ENCODE data around the gene TAPBPL.

The TAPBPL gene

DNA sequence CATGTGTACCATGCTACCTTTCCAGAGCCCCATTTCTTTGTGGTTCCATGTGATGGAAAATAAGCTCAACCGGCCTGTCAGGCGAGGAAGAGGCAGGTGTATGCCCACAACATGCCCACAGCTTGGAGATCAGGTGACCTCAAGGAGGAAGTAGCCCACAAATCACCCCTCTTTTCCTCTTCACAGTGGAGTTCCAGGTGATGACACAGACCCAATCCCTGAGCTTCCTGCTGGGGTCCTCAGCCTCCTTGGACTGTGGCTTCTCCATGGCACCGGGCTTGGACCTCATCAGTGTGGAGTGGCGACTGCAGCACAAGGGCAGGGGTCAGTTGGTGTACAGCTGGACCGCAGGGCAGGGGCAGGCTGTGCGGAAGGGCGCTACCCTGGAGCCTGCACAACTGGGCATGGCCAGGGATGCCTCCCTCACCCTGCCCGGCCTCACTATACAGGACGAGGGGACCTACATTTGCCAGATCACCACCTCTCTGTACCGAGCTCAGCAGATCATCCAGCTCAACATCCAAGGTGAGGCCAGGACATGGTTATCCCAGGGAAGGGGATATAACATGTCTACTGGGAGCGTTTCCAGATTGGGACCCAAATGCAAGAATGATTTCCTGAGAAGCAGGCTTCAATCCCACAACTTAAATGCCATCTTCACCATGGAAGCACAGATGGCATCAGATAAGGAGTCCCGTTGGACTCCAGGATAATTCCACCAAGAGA lies 5.5 kb downstream of the TAPBPL start:
- Histone ChIP-seq H3K9ac (ENCODE audit: low read length) (no peak overlapping the region), H3K4me3 (ENCODE audit: low read length) (no peak overlapping the region), H3K27me3 (replicated peaks; ENCODE audit: control insufficient read depth, insufficient read depth, low read length) (no peaks in the 10 kb centered on the region), H3K9me3 (ENCODE audit: control insufficient read depth, low read length) (no peaks in the 10 kb centered on the region), H3K36me3 (ENCODE audit: control insufficient read depth, insufficient read depth, low read length, severe bottlenecking) (peaks cover 56% of the 10 kb centered on the region), H3K4me1 (ENCODE audit: control insufficient read depth, insufficient read depth, low read length) (peaks cover 9% of the 10 kb centered on the region)
- DNase-seq (ENCODE audit: low read depth), result no peak

- peaks cover 67% of the 10 kb centered on the region for H3K36me3 ChIP-seq (ENCODE audit: control insufficient read depth, insufficient read depth, low read length, severe bottlenecking)
- H3K27me3 ChIP-seq (replicated peaks; ENCODE audit: control insufficient read depth, insufficient read depth, low read length), result no peaks in the 10 kb centered on the region
- no peaks in the 10 kb centered on the region for H3K4me1 ChIP-seq (ENCODE audit: control insufficient read depth, insufficient read depth, low read length)
- no peaks in the 10 kb centered on the region for H3K9me3 ChIP-seq (ENCODE audit: control insufficient read depth, low read length)
- no peak overlapping the region for H3K4me3 ChIP-seq (ENCODE audit: low read length)
- H3K9ac ChIP-seq (ENCODE audit: low read length), result no peak overlapping the region
- DNase-seq (ENCODE audit: low read depth), result no peak
Measured at GRCh38 chr12:6458281-6459003, 6.6 kb downstream of the TAPBPL start.

DNA sequence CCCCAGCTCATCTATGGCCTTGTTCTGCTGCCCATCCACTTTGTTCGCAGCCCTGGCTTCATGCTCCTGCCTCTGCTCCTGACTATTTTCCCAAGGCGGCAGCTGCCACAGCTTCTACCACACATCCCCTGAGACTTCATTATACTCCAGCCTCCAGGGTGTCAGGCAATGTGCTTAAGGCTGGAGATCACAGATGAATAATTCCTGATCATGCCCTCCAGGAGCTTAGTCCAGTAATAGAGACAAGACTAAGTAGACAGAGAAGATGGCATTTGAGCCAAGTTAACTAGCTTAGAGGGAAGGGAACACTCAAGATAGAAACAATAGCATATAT lies 7.1 kb downstream of the TAPBPL start:
- H3K4me3 ChIP-seq (ENCODE audit: low read length), result no peak overlapping the region
- H3K9me3 ChIP-seq (ENCODE audit: control insufficient read depth, low read length), result no peaks in the 10 kb centered on the region
- no peaks in the 10 kb centered on the region for H3K27me3 ChIP-seq (replicated peaks; ENCODE audit: control insufficient read depth, insufficient read depth, low read length)
- no peak for DNase-seq (ENCODE audit: low read depth)
- peaks cover 72% of the 10 kb centered on the region for H3K36me3 ChIP-seq (ENCODE audit: control insufficient read depth, insufficient read depth, low read length, severe bottlenecking)
- no peak overlapping the region for H3K9ac ChIP-seq (ENCODE audit: low read length)
- no peaks in the 10 kb centered on the region for H3K4me1 ChIP-seq (ENCODE audit: control insufficient read depth, insufficient read depth, low read length)

- H3K9me3 ChIP-seq (ENCODE audit: control insufficient read depth, low read length), result no peaks in the 10 kb centered on the region
- no peak for DNase-seq (ENCODE audit: low read depth)
- H3K4me3 ChIP-seq (ENCODE audit: low read length), result no peak overlapping the region
- no peaks in the 10 kb centered on the region for H3K4me1 ChIP-seq (ENCODE audit: control insufficient read depth, insufficient read depth, low read length)
- H3K36me3 ChIP-seq (ENCODE audit: control insufficient read depth, insufficient read depth, low read length, severe bottlenecking), result peaks cover 82% of the 10 kb centered on the region
- no peak overlapping the region for H3K9ac ChIP-seq (ENCODE audit: low read length)
- H3K27me3 ChIP-seq (replicated peaks; ENCODE audit: control insufficient read depth, insufficient read depth, low read length), result no peaks in the 10 kb centered on the region
Measured at GRCh38 chr12:6460751-6461371, 9.0 kb downstream of the TAPBPL start.

GRCh38 chr12:6461401-6462233 lies 9.8 kb downstream of the TAPBPL start:
- DNase-seq (ENCODE audit: low read depth), result no peak
- Histone ChIP-seq H3K4me3 (ENCODE audit: low read length) (no peak overlapping the region), H3K9me3 (ENCODE audit: control insufficient read depth, low read length) (no peaks in the 10 kb centered on the region), H3K27me3 (replicated peaks; ENCODE audit: control insufficient read depth, insufficient read depth, low read length) (no peaks in the 10 kb centered on the region), H3K36me3 (ENCODE audit: control insufficient read depth, insufficient read depth, low read length, severe bottlenecking) (peaks cover 88% of the 10 kb centered on the region), H3K4me1 (ENCODE audit: control insufficient read depth, insufficient read depth, low read length) (no peaks in the 10 kb centered on the region), H3K9ac (ENCODE audit: low read length) (no peak overlapping the region)

GRCh38 chr12:6462234-6462995 lies 10.6 kb downstream of the TAPBPL start:
- H3K27me3 ChIP-seq (replicated peaks; ENCODE audit: control insufficient read depth, insufficient read depth, low read length), result no peaks in the 10 kb centered on the region
- H3K4me3 ChIP-seq (ENCODE audit: low read length), result no peak overlapping the region
- H3K9ac ChIP-seq (ENCODE audit: low read length), result no peak overlapping the region
- H3K36me3 ChIP-seq (ENCODE audit: control insufficient read depth, insufficient read depth, low read length, severe bottlenecking), result peaks cover 83% of the 10 kb centered on the region
- DNase-seq (ENCODE audit: low read depth), result no peak
- H3K4me1 ChIP-seq (ENCODE audit: control insufficient read depth, insufficient read depth, low read length), result no peaks in the 10 kb centered on the region
- no peaks in the 10 kb centered on the region for H3K9me3 ChIP-seq (ENCODE audit: control insufficient read depth, low read length)

DNA sequence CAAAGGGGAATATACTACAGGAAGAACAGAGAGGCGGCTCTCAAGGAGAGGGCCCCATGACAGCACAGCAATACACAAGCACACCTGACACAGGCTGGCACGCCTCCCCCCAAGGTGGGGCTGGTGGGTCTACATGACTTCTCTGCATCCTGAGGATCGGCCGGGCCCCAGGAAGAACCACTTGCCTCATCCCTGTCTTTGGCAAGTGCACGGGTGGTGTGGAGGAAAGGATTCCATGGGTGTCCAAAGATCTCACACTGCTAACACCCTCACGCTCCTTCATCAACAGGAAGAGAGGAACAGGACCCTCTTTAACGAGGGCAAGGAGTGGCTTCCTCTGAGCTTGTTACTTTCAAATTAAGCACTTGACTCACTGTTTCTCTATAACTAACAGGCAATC lies 11.4 kb downstream of the TAPBPL start:
- H3K27me3 ChIP-seq (replicated peaks; ENCODE audit: control insufficient read depth, insufficient read depth, low read length), result no peaks in the 10 kb centered on the region
- H3K9ac ChIP-seq (ENCODE audit: low read length), result no peak overlapping the region
- H3K36me3 ChIP-seq (ENCODE audit: control insufficient read depth, insufficient read depth, low read length, severe bottlenecking), result peaks cover 78% of the 10 kb centered on the region

GRCh38 chr12:6463858-6464257 lies 12.0 kb downstream of the TAPBPL start:
- DNase-seq (ENCODE audit: low read depth), result no peak
- Histone ChIP-seq H3K36me3 (ENCODE audit: control insufficient read depth, insufficient read depth, low read length, severe bottlenecking) (peaks cover 72% of the 10 kb centered on the region), H3K27me3 (replicated peaks; ENCODE audit: control insufficient read depth, insufficient read depth, low read length) (no peaks in the 10 kb centered on the region), H3K9me3 (ENCODE audit: control insufficient read depth, low read length) (no peaks in the 10 kb centered on the region), H3K9ac (ENCODE audit: low read length) (no peak overlapping the region), H3K4me1 (ENCODE audit: control insufficient read depth, insufficient read depth, low read length) (peaks cover 11% of the 10 kb centered on the region), H3K4me3 (ENCODE audit: low read length) (no peak overlapping the region)

More for the DNA sequence above, 11.4 kb downstream of the TAPBPL start:
- DNase-seq (ENCODE audit: low read depth), result no peak
- H3K4me3 ChIP-seq (ENCODE audit: low read length), result no peak overlapping the region
- H3K4me1 ChIP-seq (ENCODE audit: control insufficient read depth, insufficient read depth, low read length), result peaks cover 5% of the 10 kb centered on the region
- no peaks in the 10 kb centered on the region for H3K9me3 ChIP-seq (ENCODE audit: control insufficient read depth, low read length)

DNA sequence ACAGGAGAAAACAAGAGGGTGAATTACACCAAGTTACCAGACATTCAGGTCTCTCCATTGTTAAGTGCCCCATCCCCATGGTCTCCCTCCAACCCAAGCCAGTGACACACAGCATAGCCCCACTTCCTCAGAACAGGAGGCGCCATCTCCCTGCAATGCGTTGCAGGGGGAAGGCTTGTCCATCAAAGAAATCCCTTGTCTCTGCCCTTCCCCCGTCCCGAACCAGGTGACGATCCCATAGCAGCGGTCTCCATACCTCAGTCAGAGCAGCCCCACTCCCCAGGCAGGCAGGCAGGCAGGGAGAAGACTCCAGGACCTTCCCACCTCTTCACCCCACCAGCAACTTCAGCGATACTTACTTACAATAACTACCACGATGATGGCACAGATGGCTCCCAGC lies 12.7 kb downstream of the TAPBPL start:
- Histone ChIP-seq H3K9ac (ENCODE audit: low read length) (no peak overlapping the region), H3K4me1 (ENCODE audit: control insufficient read depth, insufficient read depth, low read length) (peaks cover 18% of the 10 kb centered on the region), H3K9me3 (ENCODE audit: control insufficient read depth, low read length) (no peaks in the 10 kb centered on the region), H3K4me3 (ENCODE audit: low read length) (no peak overlapping the region), H3K27me3 (replicated peaks; ENCODE audit: control insufficient read depth, insufficient read depth, low read length) (no peaks in the 10 kb centered on the region), H3K36me3 (ENCODE audit: control insufficient read depth, insufficient read depth, low read length, severe bottlenecking) (peaks cover 66% of the 10 kb centered on the region)
- DNase-seq (ENCODE audit: low read depth), result no peak

DNA sequence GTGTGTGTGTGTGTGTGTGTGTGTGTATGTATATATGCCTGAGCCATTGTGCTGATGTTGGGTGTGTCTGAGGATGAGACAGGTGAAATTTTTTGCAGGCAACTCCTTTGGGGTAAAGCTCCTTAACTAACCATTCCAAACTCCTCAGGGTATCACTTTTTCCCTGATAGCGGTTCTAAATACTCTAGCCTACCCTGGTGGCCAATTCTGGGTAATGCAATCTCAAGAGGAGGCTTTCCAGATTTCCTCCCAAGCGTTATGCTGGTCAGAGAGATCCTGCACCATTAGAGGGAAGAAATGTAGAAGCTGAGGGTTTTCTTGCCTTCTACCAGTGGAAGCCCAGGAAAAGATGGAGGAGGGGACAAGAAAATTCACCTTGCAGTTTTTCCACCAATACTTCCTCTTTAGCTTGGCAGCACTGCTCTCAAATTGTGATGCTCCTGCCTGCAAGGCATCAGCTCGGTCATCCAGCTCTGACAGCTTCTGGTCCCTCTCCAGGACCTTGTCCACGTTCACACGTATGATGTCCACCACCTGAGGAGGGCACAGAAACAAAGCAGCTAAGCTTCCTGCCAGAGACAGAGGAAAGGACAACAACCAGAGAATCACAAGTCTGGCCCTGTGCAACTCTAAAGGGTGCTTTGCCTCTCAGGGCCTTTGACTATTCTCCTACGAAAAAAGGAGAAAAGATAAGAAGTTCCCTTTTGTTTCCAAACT lies 13.8 kb downstream of the TAPBPL start:
- Histone ChIP-seq H3K27me3 (replicated peaks; ENCODE audit: control insufficient read depth, insufficient read depth, low read length) (no peaks in the 10 kb centered on the region), H3K36me3 (ENCODE audit: control insufficient read depth, insufficient read depth, low read length, severe bottlenecking) (peaks cover 58% of the 10 kb centered on the region), H3K9me3 (ENCODE audit: control insufficient read depth, low read length) (no peaks in the 10 kb centered on the region), H3K4me3 (ENCODE audit: low read length) (no peak overlapping the region), H3K9ac (ENCODE audit: low read length) (no peak overlapping the region), H3K4me1 (ENCODE audit: control insufficient read depth, insufficient read depth, low read length) (peaks cover 22% of the 10 kb centered on the region)
- peak; percentile 89 for DNase-seq (ENCODE audit: low read depth)

Measured in adipocyte (in vitro differentiated cells).